HepG2 (cell line): ENCODE measurements around the gene SASH3.

Experiments used
- ATM ChIP-seq: fragments of 450-650 bp; IDR thresholded peaks from 2 replicates; pipeline ENCODE4 v1.7.1; 2017; ENCODE audit warnings: mild to moderate bottlenecking, borderline replicate concordance
- CTCF ChIP-seq: sonication (generic); formaldehyde crosslinking; IDR thresholded peaks from 2 replicates; pipeline ENCODE4 v1.5.0; 2020; ENCODE audit warnings: mild to moderate bottlenecking, missing genetic modification reagents, moderate library complexity
- FOXM1 ChIP-seq: sonication (generic); formaldehyde crosslinking; IDR thresholded peaks from 2 replicates; pipeline ENCODE4 v1.5.0; 2020; ENCODE audit warnings: missing genetic modification reagents
- GABPA ChIP-seq, 2 experiments: IDR thresholded peaks; 2 replicates each; pipeline ENCODE4 v1.6.1; 2011 to 2016; ENCODE audit warnings: low read depth in 2 of 2, low read length in 1 of 2, missing biosample characterization in 1 of 2, missing genetic modification characterization in 1 of 2
- RARA ChIP-seq: IDR thresholded peaks from 2 replicates; pipeline ENCODE4 v1.6.1; 2016; ENCODE audit warnings: missing genetic modification reagents, missing compliant biosample characterization

- TF ChIP-seq CTCF (CRISPR knock-in tag) (no peak), ATM (no peak), FOXM1 (CRISPR knock-in tag) (no peak), RARA (no peak), GABPA (IDR thresholded peaks at IDR 0.05; ENCODE audit: low read depth, low read length) (no peak), GABPA (CRISPR knock-in tag; IDR thresholded peaks at IDR 0.05; ENCODE audit: low read depth) (no peak)
These were observed 41.1 kb upstream of the SASH3 start, which contains the start of gene XPNPEP2 for GRCh38 chrX:129738466-129739308.
